ENCODE measurements around the gene HOMER3.

The HOMER3 gene

DNA sequence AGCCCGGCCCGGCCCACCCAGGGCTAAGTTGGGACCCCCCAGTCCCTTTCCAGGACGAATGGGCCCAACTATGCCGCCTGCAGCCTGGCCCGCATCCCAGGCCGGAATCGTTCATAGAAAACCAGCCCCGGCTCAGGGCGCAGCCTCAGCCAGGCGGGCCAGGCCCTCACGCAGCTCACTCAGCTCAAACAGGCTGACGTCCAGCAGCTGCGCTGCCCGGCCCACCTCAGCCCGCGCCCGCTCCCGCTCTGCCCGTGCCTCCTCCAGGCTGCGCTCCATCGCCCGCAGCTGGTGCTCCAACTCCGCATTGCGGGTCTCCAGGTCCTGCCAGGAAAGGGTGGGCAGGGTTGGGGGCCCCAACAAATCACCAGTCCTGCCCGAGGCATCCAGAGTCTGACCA is 11.7 kb downstream of the HOMER3 start:
- TF ChIP-seq, protein P1, sequence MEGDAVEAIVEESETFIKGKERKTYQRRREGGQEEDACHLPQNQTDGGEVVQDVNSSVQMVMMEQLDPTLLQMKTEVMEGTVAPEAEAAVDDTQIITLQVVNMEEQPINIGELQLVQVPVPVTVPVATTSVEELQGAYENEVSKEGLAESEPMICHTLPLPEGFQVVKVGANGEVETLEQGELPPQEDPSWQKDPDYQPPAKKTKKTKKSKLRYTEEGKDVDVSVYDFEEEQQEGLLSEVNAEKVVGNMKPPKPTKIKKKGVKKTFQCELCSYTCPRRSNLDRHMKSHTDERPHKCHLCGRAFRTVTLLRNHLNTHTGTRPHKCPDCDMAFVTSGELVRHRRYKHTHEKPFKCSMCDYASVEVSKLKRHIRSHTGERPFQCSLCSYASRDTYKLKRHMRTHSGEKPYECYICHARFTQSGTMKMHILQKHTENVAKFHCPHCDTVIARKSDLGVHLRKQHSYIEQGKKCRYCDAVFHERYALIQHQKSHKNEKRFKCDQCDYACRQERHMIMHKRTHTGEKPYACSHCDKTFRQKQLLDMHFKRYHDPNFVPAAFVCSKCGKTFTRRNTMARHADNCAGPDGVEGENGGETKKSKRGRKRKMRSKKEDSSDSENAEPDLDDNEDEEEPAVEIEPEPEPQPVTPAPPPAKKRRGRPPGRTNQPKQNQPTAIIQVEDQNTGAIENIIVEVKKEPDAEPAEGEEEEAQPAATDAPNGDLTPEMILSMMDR (IDR thresholded peaks at IDR 0.05; ENCODE audit: unreplicated experiment in 3 of 3): no peak
- Mint-ChIP-seq H3K9me3 (no peaks in the 10 kb centered on the region), H3K36me3 (ENCODE audit: low read depth) (peaks cover 45% of the 10 kb centered on the region), H3K4me1 (no peaks in the 10 kb centered on the region), H3K27me3 (ENCODE audit: low read depth) (no peaks in the 10 kb centered on the region), H3K4me3 (no peak overlapping the region), H3K27ac (no peak overlapping the region)

DNA sequence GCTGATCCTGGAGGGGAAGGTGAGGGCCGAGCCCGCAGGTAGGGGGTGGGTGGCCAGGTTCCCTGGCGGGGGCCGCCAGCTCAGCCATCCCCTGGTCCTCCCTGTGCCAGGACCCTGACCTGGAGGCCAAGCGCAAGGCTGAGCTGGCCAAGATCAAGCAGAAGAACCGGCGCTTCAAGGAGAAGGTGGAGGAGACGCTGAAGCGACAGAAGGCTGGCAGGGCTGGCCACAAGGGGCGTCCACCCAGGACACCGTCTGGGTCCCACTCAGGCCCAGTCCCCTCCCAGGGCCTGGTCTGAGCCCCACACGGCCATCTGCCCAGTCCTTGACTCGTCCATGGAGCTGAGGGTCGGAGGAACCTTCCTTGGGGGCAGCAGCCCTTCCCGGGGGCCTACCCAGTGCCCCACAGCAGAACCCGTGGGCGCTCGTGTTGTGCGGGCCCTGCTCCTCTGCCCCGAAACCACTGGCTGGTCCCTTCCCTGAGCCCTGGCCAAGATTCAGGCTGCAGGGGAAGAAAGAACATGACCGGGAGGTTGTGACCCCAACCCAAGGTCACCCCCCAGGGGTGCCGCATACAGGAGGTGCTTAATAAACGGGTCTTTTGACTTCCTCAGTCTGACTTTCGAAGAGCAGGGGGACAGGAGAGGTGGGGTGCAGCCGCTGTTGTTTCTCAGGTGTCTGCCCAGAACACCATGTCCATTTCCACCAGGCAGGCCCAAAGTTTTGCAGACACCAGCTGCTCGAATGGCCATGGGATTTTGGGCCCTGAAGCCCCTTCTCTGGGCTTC is 12.8 kb downstream of the HOMER3 start:
- Mint-ChIP-seq H3K9me3 (no peaks in the 10 kb centered on the region), H3K36me3 (ENCODE audit: low read depth) (peaks cover 37% of the 10 kb centered on the region), H3K27me3 (ENCODE audit: low read depth) (no peaks in the 10 kb centered on the region), H3K4me1 (no peaks in the 10 kb centered on the region), H3K27ac (no peak overlapping the region), H3K4me3 (no peak overlapping the region)
- TF ChIP-seq, protein P1 (IDR thresholded peaks at IDR 0.05; ENCODE audit: unreplicated experiment in 3 of 3): no peak

DNA sequence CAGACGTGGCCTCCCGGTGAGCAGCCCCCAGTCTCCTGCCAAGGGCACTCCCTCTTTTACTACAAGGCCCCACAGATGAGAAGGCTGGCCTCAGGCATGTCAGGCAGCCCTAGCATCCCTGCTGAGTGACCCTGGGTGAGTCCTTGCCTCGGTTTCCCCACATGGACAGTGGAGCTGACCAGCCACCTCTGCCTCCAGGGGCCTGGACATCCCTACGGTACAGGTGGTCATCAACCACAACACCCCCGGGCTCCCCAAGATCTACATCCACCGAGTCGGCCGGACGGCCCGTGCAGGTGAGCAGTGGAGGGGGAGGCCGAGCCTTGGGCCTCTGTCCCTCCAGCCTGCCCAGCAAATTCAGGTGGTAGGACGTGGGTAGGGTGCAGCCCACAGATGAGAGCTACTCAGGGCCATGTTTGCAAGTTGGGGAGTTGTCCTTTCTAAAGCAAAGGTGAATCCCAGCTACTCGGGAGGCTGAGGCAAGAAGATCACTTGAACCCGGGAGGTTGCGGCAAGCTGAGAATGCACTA is 16.3 kb downstream of the HOMER3 start:
- Mint-ChIP-seq H3K27ac (no peak overlapping the region), H3K4me1 (no peaks in the 10 kb centered on the region), H3K36me3 (ENCODE audit: low read depth) (peaks cover 37% of the 10 kb centered on the region), H3K4me3 (peak overlapping the region in 2 of 3 experiments; percentile 65 to 66), H3K9me3 (no peaks in the 10 kb centered on the region), H3K27me3 (ENCODE audit: low read depth) (no peaks in the 10 kb centered on the region)
- TF ChIP-seq, protein P1 (IDR thresholded peaks at IDR 0.05; ENCODE audit: unreplicated experiment in 3 of 3): no peak

DNA sequence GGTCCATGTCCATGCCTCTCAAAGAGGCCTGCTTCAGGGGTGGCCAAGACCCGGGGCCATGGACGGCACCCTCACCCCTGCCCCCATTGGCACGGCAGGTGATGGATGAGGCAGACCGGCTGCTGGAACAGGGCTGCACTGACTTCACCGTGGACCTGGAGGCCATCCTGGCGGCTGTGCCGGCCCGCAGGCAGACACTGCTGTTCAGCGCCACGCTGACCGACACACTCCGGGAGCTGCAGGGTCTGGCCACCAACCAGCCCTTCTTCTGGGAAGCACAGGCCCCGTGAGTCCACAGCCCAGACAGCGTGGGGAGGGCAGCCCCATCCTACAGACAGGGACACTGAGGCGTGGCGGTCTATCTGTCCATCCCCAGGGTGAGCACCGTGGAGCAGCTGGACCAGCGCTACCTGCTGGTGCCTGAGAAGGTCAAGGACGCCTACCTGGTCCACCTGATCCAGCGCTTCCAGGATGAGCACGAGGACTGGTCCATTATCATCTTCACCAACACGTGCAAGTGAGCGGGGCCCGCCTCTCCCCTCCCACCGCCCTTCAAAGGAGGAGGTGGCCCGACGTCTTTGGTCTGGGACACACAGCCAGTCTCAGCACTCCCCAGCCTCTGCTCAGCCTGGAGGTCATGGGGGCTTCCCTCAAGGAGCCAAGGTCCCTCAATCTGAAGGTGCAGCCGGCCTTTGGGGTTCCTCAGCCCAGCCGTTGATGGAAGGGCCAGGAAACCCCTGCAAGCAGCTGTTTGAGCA is 18.6 kb downstream of the HOMER3 start:
- Mint-ChIP-seq H3K4me1 (peaks cover 10% of the 10 kb centered on the region), H3K4me3 (peak overlapping the region; percentile 34 to 53 (median 52)), H3K27ac (no peak overlapping the region), H3K27me3 (ENCODE audit: low read depth) (no peaks in the 10 kb centered on the region), H3K9me3 (no peaks in the 10 kb centered on the region), H3K36me3 (ENCODE audit: low read depth) (peaks cover 27% of the 10 kb centered on the region)
- TF ChIP-seq, protein P1 (IDR thresholded peaks at IDR 0.05; ENCODE audit: unreplicated experiment in 3 of 3): no peak

DNA sequence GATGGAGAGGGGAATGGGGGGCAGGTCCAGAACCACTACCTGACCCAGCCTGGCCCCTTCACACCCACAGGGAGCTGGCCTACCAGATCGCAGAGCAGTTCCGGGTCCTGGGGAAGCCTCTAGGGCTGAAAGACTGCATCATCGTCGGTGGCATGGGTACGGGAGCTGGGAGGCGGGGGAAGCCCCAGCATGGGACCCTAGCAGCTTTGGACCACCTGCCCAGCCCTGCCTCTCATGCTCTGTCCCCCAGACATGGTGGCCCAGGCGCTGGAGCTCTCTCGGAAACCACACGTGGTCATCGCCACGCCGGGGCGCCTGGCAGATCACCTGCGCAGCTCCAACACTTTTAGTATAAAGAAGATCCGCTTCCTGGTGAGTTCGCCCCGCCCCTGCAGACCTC is 19.4 kb downstream of the HOMER3 start:
- H3K27ac Mint-ChIP-seq: no peak overlapping the region
- peaks cover 12% of the 10 kb centered on the region for H3K4me1 Mint-ChIP-seq
- H3K9me3 Mint-ChIP-seq: no peaks in the 10 kb centered on the region
- TF ChIP-seq, protein P1 (IDR thresholded peaks at IDR 0.05; ENCODE audit: unreplicated experiment in 3 of 3): no peak
- H3K27me3 Mint-ChIP-seq (ENCODE audit: low read depth): no peaks in the 10 kb centered on the region
- peaks cover 26% of the 10 kb centered on the region for H3K36me3 Mint-ChIP-seq (ENCODE audit: low read depth)
- H3K4me3 Mint-ChIP-seq: peak overlapping the region; percentile 79 to 87 (median 83)
